Epithelial cell of esophagus (primary cell): ENCODE data around the gene S100A6.
"Not testable (repeated sequence)": the region's sequence is repeated elsewhere in the genome, so short reads cannot be mapped to it uniquely, and the experiment has no call there.

Source experiments
- DNase-seq: peaks from one replicate; pipeline ENCODE4 v3.0.0; 2010; ENCODE audit warnings: low read depth
- H3K4me3 ChIP-seq: 2 replicates; pipeline ENCODE4 v1.5.1; 2011; ENCODE audit warnings: mild to moderate bottlenecking, low read length, control low read depth
- TF ChIP-seq, protein P1 (sequence below): IDR thresholded peaks from 2 replicates; pipeline ENCODE4 v1.5.1; 2011; ENCODE audit warnings: low read depth, mild to moderate bottlenecking, low read length, control low read depth, inconsistent platforms; ENCODE audit not compliant: insufficient read depth; ENCODE audit errors: missing control alignments

S100A6 gene

DNA sequence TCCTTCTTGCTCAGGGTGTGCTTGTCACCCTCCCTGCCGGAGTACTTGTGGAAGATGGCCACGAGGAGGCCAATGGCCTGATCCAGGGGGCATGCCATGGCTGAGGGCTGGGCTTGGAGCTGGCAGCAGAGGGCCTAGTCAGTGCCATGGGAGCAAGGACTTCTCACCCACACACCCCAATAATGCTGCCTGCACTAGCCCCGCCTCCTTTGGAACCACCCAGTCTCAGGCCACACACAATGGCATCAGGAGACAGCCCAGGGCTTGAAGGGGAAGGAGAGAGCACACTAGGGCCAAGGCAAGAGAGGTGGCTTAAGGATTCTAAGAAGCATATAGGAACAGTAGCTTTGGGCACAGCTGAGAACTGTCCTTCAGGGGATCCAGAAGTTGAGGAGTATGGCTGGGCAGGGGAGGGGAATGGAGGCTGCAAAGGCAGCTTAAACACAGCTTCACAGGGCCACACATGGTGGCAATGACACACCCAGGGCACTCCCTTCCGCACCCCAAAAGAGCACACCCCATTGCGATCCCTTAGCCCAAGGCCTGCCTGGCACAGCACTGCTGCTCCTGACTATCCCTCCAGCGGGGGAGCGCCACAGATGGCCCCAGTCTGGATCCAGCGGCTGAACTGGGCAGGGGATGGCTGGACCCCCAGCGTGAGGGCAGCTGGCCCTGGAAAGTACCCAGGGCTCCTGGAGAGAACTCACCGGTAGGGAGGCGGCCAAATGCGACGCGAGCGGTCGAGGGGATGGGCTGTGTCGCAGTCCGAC lies at the start of gene S100A6:
Gene S100A6 (minus strand): TSS at position 750 of the 770 bp plus-strand sequence. CDS start 652 bp downstream, at position 98.
- TF ChIP-seq, protein P1, sequence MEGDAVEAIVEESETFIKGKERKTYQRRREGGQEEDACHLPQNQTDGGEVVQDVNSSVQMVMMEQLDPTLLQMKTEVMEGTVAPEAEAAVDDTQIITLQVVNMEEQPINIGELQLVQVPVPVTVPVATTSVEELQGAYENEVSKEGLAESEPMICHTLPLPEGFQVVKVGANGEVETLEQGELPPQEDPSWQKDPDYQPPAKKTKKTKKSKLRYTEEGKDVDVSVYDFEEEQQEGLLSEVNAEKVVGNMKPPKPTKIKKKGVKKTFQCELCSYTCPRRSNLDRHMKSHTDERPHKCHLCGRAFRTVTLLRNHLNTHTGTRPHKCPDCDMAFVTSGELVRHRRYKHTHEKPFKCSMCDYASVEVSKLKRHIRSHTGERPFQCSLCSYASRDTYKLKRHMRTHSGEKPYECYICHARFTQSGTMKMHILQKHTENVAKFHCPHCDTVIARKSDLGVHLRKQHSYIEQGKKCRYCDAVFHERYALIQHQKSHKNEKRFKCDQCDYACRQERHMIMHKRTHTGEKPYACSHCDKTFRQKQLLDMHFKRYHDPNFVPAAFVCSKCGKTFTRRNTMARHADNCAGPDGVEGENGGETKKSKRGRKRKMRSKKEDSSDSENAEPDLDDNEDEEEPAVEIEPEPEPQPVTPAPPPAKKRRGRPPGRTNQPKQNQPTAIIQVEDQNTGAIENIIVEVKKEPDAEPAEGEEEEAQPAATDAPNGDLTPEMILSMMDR = peak; percentile 4
- DNase-seq = peak; percentile 33
- H3K4me3 ChIP-seq = peak within 1 kb of the TSS; percentile 68

DNA sequence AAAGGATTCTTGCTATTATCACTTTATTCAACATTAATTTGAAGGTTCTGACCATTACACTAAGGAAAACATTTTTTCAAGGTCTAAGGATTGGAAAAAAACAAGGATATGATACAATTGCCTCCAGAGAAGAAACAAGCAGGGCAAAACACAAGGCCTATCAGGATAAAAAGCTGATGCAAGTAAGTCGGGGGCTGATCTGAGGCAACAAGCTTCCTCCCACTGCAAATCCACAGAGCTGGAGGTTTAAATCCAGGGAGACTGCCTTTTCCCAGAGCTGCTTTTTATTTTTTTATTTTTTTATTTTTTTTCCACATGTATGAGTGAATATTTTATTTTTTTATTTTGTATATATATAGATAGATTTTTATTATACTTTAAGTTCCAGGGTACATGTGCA lies 49.2 kb upstream of the S100A6 start:
- DNase-seq = no peak
- H3K4me3 ChIP-seq = no peak overlapping the region
- TF ChIP-seq, protein P1 = no peak

DNA sequence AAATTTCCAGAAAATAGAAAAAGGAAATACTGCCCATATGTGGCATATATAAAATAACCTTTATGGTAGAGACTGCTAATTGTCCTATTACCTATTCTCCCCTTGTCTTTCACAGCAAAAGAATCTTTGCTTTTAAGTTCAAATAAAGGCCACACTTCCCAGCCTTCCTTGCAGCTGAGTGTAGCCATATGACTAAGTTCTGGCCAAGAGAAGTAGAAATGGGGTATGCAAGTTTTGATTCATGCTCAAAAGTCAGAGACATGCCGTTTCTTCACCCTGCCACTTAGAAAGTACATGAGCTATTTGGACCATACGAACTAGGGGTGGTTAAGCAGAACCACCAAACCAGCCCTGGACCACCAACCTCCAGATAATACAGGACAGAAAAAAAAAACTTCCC lies 48.2 kb upstream of the S100A6 start:
- TF ChIP-seq, protein P1 = no peak

DNA sequence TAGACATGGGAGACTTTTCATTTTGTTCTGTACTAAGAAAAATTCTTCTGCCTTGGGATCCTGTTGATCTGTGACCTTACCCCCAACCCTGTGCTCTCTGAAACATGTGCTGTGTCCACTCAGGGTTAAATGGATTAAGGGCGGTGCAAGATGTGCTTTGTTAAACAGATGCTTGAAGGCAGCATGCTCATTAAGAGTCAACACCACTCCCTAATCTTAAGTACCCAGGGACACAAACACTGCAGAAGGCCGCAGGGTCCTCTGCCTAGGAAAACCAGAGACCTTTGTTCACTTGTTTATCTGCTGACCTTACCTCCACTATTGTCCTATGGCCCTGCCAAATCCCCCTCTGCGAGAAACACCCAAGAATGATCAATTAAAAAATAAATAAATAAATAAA lies 47.7 kb upstream of the S100A6 start:
- DNase-seq, H3K4me3 ChIP-seq: not testable (repeated sequence)

More for the DNA sequence above, 48.2 kb upstream of the S100A6 start:
- H3K4me3 ChIP-seq = no peak overlapping the region
- DNase-seq = no peak

DNA sequence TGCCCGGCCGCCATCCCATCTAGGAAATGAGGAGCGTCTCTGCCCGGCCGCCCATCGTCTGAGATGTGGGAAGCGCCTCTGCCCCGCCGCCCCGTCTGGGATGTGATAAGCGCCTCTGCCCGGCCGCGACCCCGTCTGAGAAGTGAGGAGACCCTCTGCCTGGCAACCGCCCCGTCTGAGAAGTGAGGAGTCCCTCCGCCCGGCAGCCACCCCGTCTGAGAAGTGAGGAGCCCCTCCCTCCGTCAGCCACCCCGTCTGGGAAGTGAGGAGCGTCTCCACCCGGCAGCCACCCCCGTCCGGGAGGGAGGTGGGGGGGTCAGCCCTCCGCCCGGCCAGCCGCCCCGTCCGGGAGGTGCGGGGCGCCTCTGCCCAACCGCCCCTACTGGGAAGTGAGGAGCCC lies 47.0 kb upstream of the S100A6 start:
- DNase-seq, H3K4me3 ChIP-seq: not testable (repeated sequence)

DNA sequence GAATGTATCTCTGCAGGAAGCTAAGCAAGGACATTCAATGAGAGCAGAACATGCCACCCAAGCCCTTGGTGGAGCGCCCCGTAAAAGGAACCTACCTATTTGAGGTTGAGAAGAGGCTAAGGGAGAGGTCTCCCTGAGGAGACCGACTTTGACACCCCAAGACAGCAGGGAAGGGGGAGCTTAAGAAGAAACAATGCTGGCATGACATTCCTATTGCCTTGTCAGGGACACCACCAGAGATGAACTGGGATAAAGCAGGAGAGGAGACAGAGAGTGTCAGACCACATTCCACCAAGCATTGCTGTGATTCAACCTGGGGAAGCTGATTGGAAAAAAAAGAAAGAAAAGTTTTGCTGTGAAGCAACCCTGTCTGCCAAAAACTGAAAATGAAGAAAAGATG lies 43.1 kb upstream of the S100A6 start:
- H3K4me3 ChIP-seq = no peak overlapping the region
- TF ChIP-seq, protein P1 = no peak
- no peak for DNase-seq

DNA sequence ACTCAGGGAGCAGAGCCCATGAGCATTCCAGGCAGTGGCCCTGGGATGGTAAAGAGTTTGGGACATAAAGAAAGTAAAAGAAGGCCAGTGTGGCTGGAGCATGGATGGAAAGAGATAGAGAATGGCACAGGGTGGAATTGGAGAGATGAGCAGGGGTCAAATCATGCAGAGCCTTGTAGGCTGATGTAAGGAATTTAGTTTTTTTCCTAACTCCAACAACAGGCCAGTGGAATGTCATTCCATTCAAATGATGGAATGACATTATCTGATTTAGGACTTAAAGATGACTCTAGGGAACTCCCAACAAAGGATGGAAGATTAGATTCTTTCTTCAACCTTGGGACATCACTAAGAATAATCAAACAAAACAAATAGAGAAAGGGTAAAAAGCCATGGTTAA lies 42.7 kb upstream of the S100A6 start:
- TF ChIP-seq, protein P1 = no peak
- DNase-seq = no peak

DNA sequence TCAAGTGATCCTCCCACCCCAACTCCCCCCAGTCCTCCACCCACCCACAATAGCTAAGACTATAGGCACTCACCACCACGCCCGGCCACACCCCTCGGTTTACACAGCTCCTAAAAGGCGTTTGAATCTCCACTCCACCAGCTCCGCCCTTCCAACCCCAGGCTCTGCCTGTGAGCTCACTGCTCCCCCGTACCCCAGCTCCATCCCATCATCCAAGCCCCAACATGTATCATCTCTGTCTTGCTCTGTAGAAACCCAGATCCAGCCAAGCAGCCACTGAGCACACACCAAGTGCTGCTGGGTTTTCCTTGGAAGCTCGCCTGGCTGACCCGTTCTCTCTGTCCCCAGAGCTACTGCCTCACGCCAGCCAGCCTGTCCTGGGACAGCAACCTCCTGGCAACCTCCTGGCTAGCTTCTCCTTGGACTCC lies 41.8 kb upstream of the S100A6 start:
- no peak overlapping the region for H3K4me3 ChIP-seq
- DNase-seq = peak; percentile 66
- TF ChIP-seq, protein P1 = no peak

More for the DNA sequence above, 42.7 kb upstream of the S100A6 start:
- no peak overlapping the region for H3K4me3 ChIP-seq
